ENCODE results near the gene GPR151. TPM values are rescaled to one million over a fixed set of nuclear protein-coding genes. Genes with fewer than 3 reads are reported as not detected.

The GPR151 gene
- total RNA-seq, 2 donors from 2014 or later: 5.1 to 13.6 TPM

GRCh38 chr5:146529984-146530383, 14.0 kb upstream of the GPR151 start:
- Mint-ChIP-seq H3K36me3 (ENCODE audit: low read depth) (no peaks in the 10 kb centered on the region), H3K4me1 (peaks cover 13% of the 10 kb centered on the region), H3K27me3 (ENCODE audit: insufficient read depth) (peaks cover 2% of the 10 kb centered on the region), H3K9me3 (peaks cover 4% of the 10 kb centered on the region), H3K27ac (no peak overlapping the region), H3K4me3 (no peak overlapping the region)
- no peaks in the 10 kb centered on the region for H3K36me3 ChIP-seq (ENCODE audit: control insufficient read depth, insufficient read depth, low read length)
- peaks cover 7% of the 10 kb centered on the region for H3K9me3 ChIP-seq (ENCODE audit: control insufficient read depth, low read length)
- DNase-seq: no peak
- H3K4me3 ChIP-seq (ENCODE audit: low read length): no peak overlapping the region
- peaks cover under 1% of the 10 kb centered on the region for H3K27me3 ChIP-seq (ENCODE audit: control insufficient read depth, insufficient read depth, low read length, poor library complexity, severe bottlenecking)
- H3K4me1 ChIP-seq (ENCODE audit: control insufficient read depth, insufficient read depth, low read length): no peaks in the 10 kb centered on the region
- no peak for TF ChIP-seq CTCF (conservative IDR thresholded peaks at IDR 0.05)
- WGBS, 2 experiments (ENCODE audit: insufficient coverage in 1 of 2, insufficient read length in 1 of 2): 33 to 75% methylated on average over 1 to 2 of the region's 2 CpGs
- no peak overlapping the region for H3K9ac ChIP-seq (ENCODE audit: extremely low read depth, low read length, poor library complexity, severe bottlenecking)
- no peak overlapping the region for H3K27ac ChIP-seq (ENCODE audit: low read depth, low read length)

DNA sequence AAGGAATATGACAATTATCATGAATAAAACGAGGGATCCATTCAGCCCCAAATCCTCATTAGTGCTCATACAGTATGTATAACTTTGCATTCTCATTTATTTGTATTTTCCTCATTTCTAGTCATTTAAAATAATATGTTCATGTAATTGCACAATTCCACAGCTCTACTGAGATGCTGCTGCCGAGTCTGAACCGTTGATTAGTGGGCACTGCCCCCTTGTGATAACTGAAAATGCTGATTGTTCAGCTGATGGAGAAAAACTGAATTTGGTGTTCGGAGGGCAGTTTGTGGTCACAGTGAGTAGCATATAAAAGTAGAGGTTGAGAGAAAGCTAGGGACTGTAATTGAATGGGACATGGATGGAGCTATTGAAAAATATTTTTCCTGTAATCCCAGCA, 12.2 kb upstream of the GPR151 start:
- H3K4me1 Mint-ChIP-seq: peaks cover 7% of the 10 kb centered on the region
- no peak for DNase-seq
- no peak overlapping the region for H3K27ac ChIP-seq (ENCODE audit: low read depth, low read length)
- peak; percentile 46 for TF ChIP-seq CTCF (conservative IDR thresholded peaks at IDR 0.05)
- H3K9me3 Mint-ChIP-seq: peaks cover 4% of the 10 kb centered on the region
- H3K4me1 ChIP-seq (ENCODE audit: control insufficient read depth, insufficient read depth, low read length): no peaks in the 10 kb centered on the region
- H3K27me3 ChIP-seq (ENCODE audit: control insufficient read depth, insufficient read depth, low read length, poor library complexity, severe bottlenecking): peaks cover 14% of the 10 kb centered on the region
- H3K36me3 ChIP-seq (ENCODE audit: control insufficient read depth, insufficient read depth, low read length): no peaks in the 10 kb centered on the region
- H3K36me3 Mint-ChIP-seq (ENCODE audit: low read depth): no peaks in the 10 kb centered on the region
- no peak overlapping the region for H3K4me3 Mint-ChIP-seq
- WGBS, 2 experiments (ENCODE audit: insufficient coverage in 1 of 2, insufficient read length in 1 of 2): 87 to 89% methylated on average over 3 to 4 of the region's 4 CpGs
- no peak overlapping the region for H3K27ac Mint-ChIP-seq
- peaks cover 7% of the 10 kb centered on the region for H3K9me3 ChIP-seq (ENCODE audit: control insufficient read depth, low read length)
- no peak overlapping the region for H3K4me3 ChIP-seq (ENCODE audit: low read length)
- peaks cover 13% of the 10 kb centered on the region for H3K27me3 Mint-ChIP-seq (ENCODE audit: insufficient read depth)
- no peak overlapping the region for H3K9ac ChIP-seq (ENCODE audit: extremely low read depth, low read length, poor library complexity, severe bottlenecking)

GRCh38 chr5:146527785-146528184, 11.8 kb upstream of the GPR151 start:
- no peaks in the 10 kb centered on the region for H3K4me1 ChIP-seq (ENCODE audit: control insufficient read depth, insufficient read depth, low read length)
- no peak for TF ChIP-seq CTCF (conservative IDR thresholded peaks at IDR 0.05)
- H3K9me3 Mint-ChIP-seq: peaks cover 4% of the 10 kb centered on the region
- peaks cover 5% of the 10 kb centered on the region for H3K4me1 Mint-ChIP-seq
- WGBS, 2 experiments (ENCODE audit: insufficient coverage in 1 of 2, insufficient read length in 1 of 2): 93 to 100% methylated on average over 2 to 3 of the region's 3 CpGs
- H3K27me3 ChIP-seq (ENCODE audit: control insufficient read depth, insufficient read depth, low read length, poor library complexity, severe bottlenecking): peaks cover 14% of the 10 kb centered on the region
- no peak for DNase-seq
- no peak overlapping the region for H3K4me3 ChIP-seq (ENCODE audit: low read length)
- H3K36me3 Mint-ChIP-seq (ENCODE audit: low read depth): no peaks in the 10 kb centered on the region
- H3K36me3 ChIP-seq (ENCODE audit: control insufficient read depth, insufficient read depth, low read length): no peaks in the 10 kb centered on the region
- no peak overlapping the region for H3K4me3 Mint-ChIP-seq
- no peak overlapping the region for H3K27ac Mint-ChIP-seq
- H3K9me3 ChIP-seq (ENCODE audit: control insufficient read depth, low read length): peaks cover 7% of the 10 kb centered on the region
- H3K9ac ChIP-seq (ENCODE audit: extremely low read depth, low read length, poor library complexity, severe bottlenecking): no peak overlapping the region
- H3K27me3 Mint-ChIP-seq (ENCODE audit: insufficient read depth): peaks cover 13% of the 10 kb centered on the region
- H3K27ac ChIP-seq (ENCODE audit: low read depth, low read length): no peak overlapping the region
